B cell (primary cell): ENCODE data around the gene CSMD2. TPM values are rescaled to one million over a fixed set of nuclear protein-coding genes. Genes with fewer than 3 reads are reported as not detected.

ENCODE experiments used
- ATAC-seq: fragments of 200-7000 bp; cut with Tn5 transposase; one replicate; pipeline ENCODE4 v1.10.0; 2021; ENCODE audit warnings: low read depth, mild to moderate bottlenecking, moderate number of reproducible peaks, moderate library complexity
- CTCF ChIA-PET: fragments of 350-600 bp; sonication (Branson Sonifier 250); formaldehyde crosslinking; loops from one replicate; lab custom pipeline; 2021; ENCODE audit warnings: antibody characterized with exemption, inconsistent platforms; lab: Charles Lee
- POLR2A ChIA-PET: fragments of 350-600 bp; sonication (Branson Sonifier 250); formaldehyde crosslinking; loops from one replicate; lab custom pipeline; 2021; ENCODE audit warnings: antibody characterized with exemption; lab: Charles Lee
- DNase-seq: peaks from one replicate; pipeline ENCODE4 v3.0.0; 2013
- H2AFZ ChIP-seq: 2 replicates; pipeline ENCODE4 v1.6.1; 2012; ENCODE audit warnings: mild to moderate bottlenecking, low read depth, low read length; ENCODE audit not compliant: insufficient read depth, poor library complexity, severe bottlenecking
- H3K27ac ChIP-seq, 2 donors: 1 replicate in 1 of 2; 2 replicates in 1 of 2; pipeline ENCODE4 v1.5.1; 2012 to 2013; ENCODE audit warnings: low read length in 2 of 2, mild to moderate bottlenecking in 2 of 2, moderate library complexity in 1 of 2
- H3K27me3 ChIP-seq, 4 experiments: fragments of 200-600 bp in 1 of 4; sonication (generic) in 1 of 4; replicated peaks in 1 of 4; 1 replicate in 2 of 4; 2 replicates in 2 of 4; pipeline versions ENCODE4 v1.6.1 to v1.7.0; 2013 to 2016; ENCODE audit warnings: low read length in 3 of 4, mild to moderate bottlenecking in 2 of 4, mixed read lengths in 1 of 4, moderate library complexity in 1 of 4; ENCODE audit not compliant: insufficient read depth in 4 of 4, control insufficient read depth in 3 of 4; ENCODE audit errors: control extremely low read depth in 1 of 4
- H3K36me3 ChIP-seq, 2 experiments: replicated peaks in 1 of 2; 1 replicate in 1 of 2; 2 replicates in 1 of 2; pipeline versions ENCODE4 v1.6.1 to v1.7.1; 2013; ENCODE audit warnings: low read length in 1 of 2; ENCODE audit not compliant: insufficient read depth in 2 of 2, control insufficient read depth in 1 of 2; ENCODE audit errors: control extremely low read depth in 1 of 2, extremely low read depth in 1 of 2
- H3K4me1 ChIP-seq, 2 donors: fragments of 200-600 bp in 1 of 2; sonication (generic) in 1 of 2; 1 replicate in 1 of 2; 2 replicates in 1 of 2; pipeline versions ENCODE4 v1.5.1 to v1.6.1; 2013 to 2017; ENCODE audit warnings: low read length in 2 of 2; ENCODE audit not compliant: control insufficient read depth in 2 of 2, insufficient read depth in 2 of 2
- H3K4me2 ChIP-seq: replicated peaks from 2 replicates; pipeline ENCODE3; 2012; ENCODE audit warnings: mild to moderate bottlenecking, low read depth, low read length; ENCODE audit not compliant: poor library complexity, severe bottlenecking
- H3K4me3 ChIP-seq, 5 experiments: fragments of 200-600 bp in 1 of 5; sonication (generic) in 1 of 5; 1 replicate in 3 of 5; 2 replicates in 2 of 5; pipeline versions ENCODE4 v1.5.1 to v1.7.0; 2011 to 2016; ENCODE audit warnings: low read length in 4 of 5, mild to moderate bottlenecking in 4 of 5, low read depth in 2 of 5, control low read depth in 1 of 5, moderate library complexity in 1 of 5; ENCODE audit not compliant: insufficient read depth in 1 of 5; ENCODE audit errors: control extremely low read depth in 1 of 5, extremely low read depth in 1 of 5
- H3K79me2 ChIP-seq: fragments of 200-600 bp; sonication (generic); one replicate; pipeline ENCODE4 v1.6.0; 2016; ENCODE audit warnings: low read length; ENCODE audit not compliant: control insufficient read depth, insufficient read depth
- H3K9ac ChIP-seq: fragments of 200-600 bp; sonication (generic); 2 replicates; pipeline ENCODE4 v1.6.1; 2017; ENCODE audit warnings: mild to moderate bottlenecking, low read length, moderate library complexity
- H3K9me3 ChIP-seq, 3 donors: one replicate each; pipeline versions ENCODE4 v1.6.1 to v1.7.1; 2013; ENCODE audit warnings: low read length in 2 of 3; ENCODE audit not compliant: control insufficient read depth in 2 of 3, insufficient read depth in 1 of 3; ENCODE audit errors: control extremely low read depth in 1 of 3
- H4K20me1 ChIP-seq: 2 replicates; pipeline ENCODE4 v1.6.0; 2012; ENCODE audit warnings: mild to moderate bottlenecking, low read length; ENCODE audit not compliant: insufficient read depth, control insufficient read depth, poor library complexity, severe bottlenecking
- H3K27ac Mint-ChIP-seq: one replicate; pipeline ENCODE4 v1.8.0; 2021; ENCODE audit warnings: mixed read lengths
- H3K27me3 Mint-ChIP-seq: one replicate; pipeline ENCODE4 v1.8.0; 2021; ENCODE audit warnings: mixed read lengths
- H3K4me1 Mint-ChIP-seq: one replicate; pipeline ENCODE4 v1.8.0; 2021; ENCODE audit warnings: mixed read lengths
- H3K4me3 Mint-ChIP-seq: one replicate; pipeline ENCODE4 v1.8.0; 2021; ENCODE audit warnings: mixed read lengths
- H3K9me3 Mint-ChIP-seq: one replicate; pipeline ENCODE4 v1.8.0; 2022; ENCODE audit warnings: mixed read lengths; ENCODE audit not compliant: insufficient read depth
- EZH2 ChIP-seq: IDR thresholded peaks from 2 replicates; pipeline ENCODE4 v1.6.1; 2012; ENCODE audit warnings: borderline replicate concordance, low read depth, mild to moderate bottlenecking, moderate library complexity, low read length; ENCODE audit not compliant: insufficient read depth, poor library complexity, severe bottlenecking
- WGBS: methylation state at CpG from one replicate; pipeline ENCODE4 v1.1.5; 2013; ENCODE audit warnings: missing lambda C conversion rate; ENCODE audit not compliant: insufficient coverage; 5-methylcytosine and 5-hydroxymethylcytosine counted together
- intact Hi-C: fragments of 100-400 bp; cut with micrococcal nuclease; formaldehyde crosslinking; loops from one replicate; pipeline ENCODE4 v1.10.0; 2022
- polyA plus RNA-seq: library from polyadenylated mRNA; depleted of rRNA; stranded (reverse); fragments of >200 nt; gene quantifications from 2 replicates; pipeline ENCODE4 v1.2.3, GENCODE V29; 2012
- total RNA-seq, 2 donors: library from RNA; stranded (reverse); fragments of 120-200 nt in 1 of 2; gene quantifications; 1 replicate in 1 of 2; 2 replicates in 1 of 2; pipeline versions ENCODE4 v1.2.3 to v1.2.4, GENCODE V29; 2013 to 2022
- TF ChIP-seq, protein P1 (sequence below): fragments of 200-600 bp; IDR thresholded peaks from one replicate; pipeline ENCODE4 v1.8.0; 2022; ENCODE audit warnings: antibody characterized with exemption, mild to moderate bottlenecking

Gene CSMD2
- total and polyA plus RNA-seq, 2 donors (not counting 1 experiment from before 2014, with no cell fraction given) = not detected

DNA sequence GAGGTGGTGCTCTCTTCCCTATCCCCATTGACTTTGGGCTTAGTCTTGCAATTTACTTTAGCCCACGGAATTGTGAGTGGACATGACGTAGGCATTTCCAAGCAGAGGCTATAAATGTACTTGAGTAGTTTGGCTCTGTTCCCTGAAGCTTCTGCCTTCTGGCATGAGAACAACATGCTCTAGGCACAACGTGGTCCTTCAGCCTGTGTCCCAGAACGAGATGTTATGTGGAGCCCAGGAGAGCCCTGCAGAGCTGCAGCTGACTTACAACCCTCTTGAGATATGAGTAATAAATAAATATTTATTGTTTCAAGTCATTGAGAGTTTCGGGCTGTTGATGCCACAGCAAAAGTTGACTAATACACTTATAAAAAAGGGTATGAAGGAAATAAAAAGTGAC, 406.3 kb downstream of the CSMD2 start:
- no peak overlapping the region for H3K4me3 Mint-ChIP-seq

DNA sequence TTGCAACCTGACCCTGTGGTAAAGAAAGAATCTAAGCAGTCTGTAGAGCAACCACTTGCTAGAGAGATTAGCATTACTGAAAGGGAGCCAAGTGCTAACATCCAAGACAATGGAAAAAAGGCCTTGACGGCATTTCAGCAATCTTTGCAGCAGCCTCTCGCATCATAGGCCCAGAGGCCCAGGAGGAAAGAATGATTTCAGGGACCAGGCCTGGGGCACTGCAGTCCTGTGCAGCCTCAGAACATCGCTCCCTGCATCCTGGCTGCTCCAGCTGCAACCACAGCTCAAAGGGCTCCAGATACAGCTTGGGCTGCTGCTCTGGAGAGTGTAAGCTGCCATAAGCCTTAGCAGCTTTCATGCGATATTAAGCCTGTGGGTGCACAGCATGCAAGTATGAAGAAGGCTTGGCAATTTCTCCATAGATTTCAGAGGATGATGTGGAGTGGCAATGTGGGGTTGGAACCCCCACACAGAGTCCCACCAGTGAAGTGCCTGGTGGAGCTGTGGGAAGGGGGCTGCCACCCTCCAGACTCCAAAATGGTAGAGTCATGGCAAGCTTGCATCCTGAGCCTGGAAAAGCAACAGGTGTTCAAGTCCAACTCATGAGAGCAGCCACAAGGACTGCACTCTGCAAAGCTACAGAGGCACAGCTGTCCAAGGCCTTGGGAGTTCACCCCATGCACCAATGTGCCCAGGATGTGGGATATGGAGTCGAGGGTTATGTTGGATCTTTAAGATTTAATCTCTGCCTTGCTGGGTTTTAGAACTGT, 411.8 kb downstream of the CSMD2 start:
- no peak overlapping the region for H3K9ac ChIP-seq
- no peak overlapping the region for H3K4me3 Mint-ChIP-seq
- no peaks in the 10 kb centered on the region for H3K27me3 Mint-ChIP-seq

More for the DNA sequence above, 406.3 kb downstream of the CSMD2 start:
- Histone ChIP-seq H3K36me3 (no peaks in the 10 kb centered on the region), H3K9me3 (no peaks in the 10 kb centered on the region), H3K4me1 (no peaks in the 10 kb centered on the region), H3K4me2 (no peak overlapping the region), H2AFZ (no peak overlapping the region), H3K4me3 (no peak overlapping the region), H3K9ac (no peak overlapping the region), H3K27ac (no peak overlapping the region), H4K20me1 (no peaks in the 10 kb centered on the region), H3K27me3 (no peaks in the 10 kb centered on the region), H3K79me2 (no peaks in the 10 kb centered on the region)
- CTCF ChIA-PET = no interaction called here
- intact Hi-C loops = no loop called here
- POLR2A ChIA-PET = no interaction called here
- ATAC-seq = no peak
- TF ChIP-seq, protein P1, sequence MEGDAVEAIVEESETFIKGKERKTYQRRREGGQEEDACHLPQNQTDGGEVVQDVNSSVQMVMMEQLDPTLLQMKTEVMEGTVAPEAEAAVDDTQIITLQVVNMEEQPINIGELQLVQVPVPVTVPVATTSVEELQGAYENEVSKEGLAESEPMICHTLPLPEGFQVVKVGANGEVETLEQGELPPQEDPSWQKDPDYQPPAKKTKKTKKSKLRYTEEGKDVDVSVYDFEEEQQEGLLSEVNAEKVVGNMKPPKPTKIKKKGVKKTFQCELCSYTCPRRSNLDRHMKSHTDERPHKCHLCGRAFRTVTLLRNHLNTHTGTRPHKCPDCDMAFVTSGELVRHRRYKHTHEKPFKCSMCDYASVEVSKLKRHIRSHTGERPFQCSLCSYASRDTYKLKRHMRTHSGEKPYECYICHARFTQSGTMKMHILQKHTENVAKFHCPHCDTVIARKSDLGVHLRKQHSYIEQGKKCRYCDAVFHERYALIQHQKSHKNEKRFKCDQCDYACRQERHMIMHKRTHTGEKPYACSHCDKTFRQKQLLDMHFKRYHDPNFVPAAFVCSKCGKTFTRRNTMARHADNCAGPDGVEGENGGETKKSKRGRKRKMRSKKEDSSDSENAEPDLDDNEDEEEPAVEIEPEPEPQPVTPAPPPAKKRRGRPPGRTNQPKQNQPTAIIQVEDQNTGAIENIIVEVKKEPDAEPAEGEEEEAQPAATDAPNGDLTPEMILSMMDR = no peak
- TF ChIP-seq EZH2 = no peak
- Mint-ChIP-seq H3K9me3 (peaks cover 2% of the 10 kb centered on the region), H3K27me3 (peaks cover 7% of the 10 kb centered on the region), H3K27ac (no peak overlapping the region), H3K4me1 (no peaks in the 10 kb centered on the region)
- no peak for DNase-seq
- WGBS = 64% methylated on average over 3 of the region's 5 CpGs

More for the DNA sequence above, 411.8 kb downstream of the CSMD2 start:
- ATAC-seq = no peak
- H3K36me3 ChIP-seq = no peaks in the 10 kb centered on the region
- ChIA-PET POLR2A (no interaction called here), CTCF (interaction anchor here (0.9 kb wide), 1 partner anchor 14 kb away, joined by 3 read pairs; no protein-coding TSS in a partner anchor)
- H3K9me3 ChIP-seq = peaks cover 0 to 8% (median 0%) of the 10 kb centered on the region in 3 donors
- H3K27ac ChIP-seq = no peak overlapping the region
- no peak overlapping the region for H3K27ac Mint-ChIP-seq
- no peak overlapping the region for H3K4me3 ChIP-seq
- H2AFZ ChIP-seq = no peak overlapping the region
- no peaks in the 10 kb centered on the region for H3K79me2 ChIP-seq
- H3K27me3 ChIP-seq = no peaks in the 10 kb centered on the region
- no peaks in the 10 kb centered on the region for H3K4me1 ChIP-seq
- no peaks in the 10 kb centered on the region for H3K4me1 Mint-ChIP-seq
- WGBS = 89% methylated on average over 3 of the region's 5 CpGs
- no peaks in the 10 kb centered on the region for H4K20me1 ChIP-seq
- no peak overlapping the region for H3K4me2 ChIP-seq
- TF ChIP-seq, protein P1 = no peak
- TF ChIP-seq EZH2 = no peak
- H3K9me3 Mint-ChIP-seq = peaks cover 7% of the 10 kb centered on the region
- no peak for DNase-seq
- intact Hi-C loops = no loop called here
